GM12875 (cell line): ENCODE data around the gene FSTL4.

Source experiments
- H3K4me3 ChIP-seq: one replicate; pipeline ENCODE4 v1.5.1; 2011; ENCODE audit warnings: low read depth, low read length, control low read depth
- CTCF ChIP-seq: IDR thresholded peaks from 2 replicates; pipeline ENCODE4 v1.5.1; 2011; ENCODE audit warnings: low read depth, mild to moderate bottlenecking, control low read depth, inconsistent platforms, low read length, moderate library complexity, borderline replicate concordance; ENCODE audit not compliant: insufficient read depth

FSTL4 gene

GRCh38 chr5:133403741-133404364, 208.5 kb downstream of the FSTL4 start:
- no peak for TF ChIP-seq CTCF
- no peak overlapping the region for H3K4me3 ChIP-seq

- no peak for TF ChIP-seq CTCF
- no peak overlapping the region for H3K4me3 ChIP-seq
Observed at GRCh38 chr5:133402775-133403174, 209.6 kb downstream of the FSTL4 start.

- H3K4me3 ChIP-seq: no peak overlapping the region
- TF ChIP-seq CTCF: no peak
Observed at GRCh38 chr5:133401731-133402347, 210.5 kb downstream of the FSTL4 start.

- no peak for TF ChIP-seq CTCF
- no peak overlapping the region for H3K4me3 ChIP-seq
Observed at GRCh38 chr5:133400831-133401351, 211.4 kb downstream of the FSTL4 start.

- H3K4me3 ChIP-seq: no peak overlapping the region
- TF ChIP-seq CTCF: no peak
Observed at GRCh38 chr5:133400120-133400519, 212.2 kb downstream of the FSTL4 start.

- TF ChIP-seq CTCF: no peak
- no peak overlapping the region for H3K4me3 ChIP-seq
Observed at GRCh38 chr5:133399247-133399891, 213.0 kb downstream of the FSTL4 start.
